GM19193 (cell line): ENCODE measurements around the gene C4orf50.

Experiments
- POLR2A ChIP-seq: IDR thresholded peaks from 4 replicates; pipeline ENCODE4 v1.6.1; 2011; ENCODE audit not compliant: insufficient read depth, insufficient read length; ENCODE audit errors: extremely low read depth

The C4orf50 gene

GRCh38 chr4:6049278-6049677 lies 31.0 kb upstream of the C4orf50 start:
- TF ChIP-seq POLR2A, result no peak

GRCh38 chr4:6048537-6048936 lies 30.3 kb upstream of the C4orf50 start:
- TF ChIP-seq POLR2A, result no peak

DNA sequence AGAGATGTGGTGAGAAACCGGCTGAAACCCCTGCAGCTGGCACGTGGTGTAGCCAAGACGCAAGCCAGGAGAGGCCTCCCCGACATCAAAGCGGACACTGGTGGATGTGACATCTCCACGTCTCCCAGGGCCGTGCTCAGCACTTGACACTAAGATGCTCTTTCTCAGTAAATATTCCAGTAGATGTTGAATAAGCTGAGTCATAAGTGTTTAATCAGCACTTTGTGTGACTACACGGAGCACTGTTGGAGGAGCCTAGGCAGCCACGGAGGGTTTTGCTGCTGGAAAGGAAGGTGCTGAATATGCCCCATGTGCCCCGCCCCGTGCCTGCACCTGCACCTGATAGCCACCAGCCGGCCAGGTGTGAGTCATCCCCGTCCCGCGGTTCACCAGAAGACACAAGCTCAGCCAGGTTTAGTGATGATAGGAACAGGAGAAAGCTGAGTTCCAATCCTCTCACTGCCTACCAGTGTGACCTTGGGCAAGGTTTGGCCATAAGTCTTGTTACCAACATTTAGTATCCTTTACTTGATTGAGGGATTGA lies 29.0 kb upstream of the C4orf50 start:
- no peak for TF ChIP-seq POLR2A

DNA sequence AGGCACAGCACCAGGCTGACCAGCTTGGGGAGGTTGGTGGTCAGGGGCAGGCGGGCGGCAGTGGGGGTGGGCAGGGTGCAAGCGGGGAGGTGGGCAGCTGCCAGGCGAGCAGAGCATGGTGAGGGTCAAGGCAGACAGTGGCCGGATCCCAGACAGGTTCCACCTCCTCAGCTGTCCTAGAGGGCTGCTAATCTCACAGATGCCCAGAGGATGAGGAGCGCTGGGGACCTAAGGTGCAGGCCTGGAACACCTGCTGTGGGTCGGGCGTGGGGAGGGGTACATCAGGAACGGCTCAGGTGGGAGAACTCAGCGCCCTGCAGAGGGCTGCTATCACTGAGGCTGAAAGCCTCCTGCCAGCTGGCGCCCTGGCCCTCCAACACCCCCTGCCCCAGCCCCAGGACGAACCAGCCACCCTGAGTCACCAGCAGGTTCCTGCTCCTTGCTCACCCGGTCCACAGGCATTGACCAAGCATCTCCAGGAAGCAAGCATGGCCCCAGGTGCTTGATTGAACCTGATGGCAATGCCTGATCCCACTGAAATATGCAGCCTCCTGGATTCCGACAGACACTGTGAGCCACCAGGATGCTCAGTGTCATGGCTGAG lies 28.4 kb upstream of the C4orf50 start:
- TF ChIP-seq POLR2A, result no peak

GRCh38 chr4:6044805-6045204 lies 26.6 kb upstream of the C4orf50 start:
- no peak for TF ChIP-seq POLR2A

DNA sequence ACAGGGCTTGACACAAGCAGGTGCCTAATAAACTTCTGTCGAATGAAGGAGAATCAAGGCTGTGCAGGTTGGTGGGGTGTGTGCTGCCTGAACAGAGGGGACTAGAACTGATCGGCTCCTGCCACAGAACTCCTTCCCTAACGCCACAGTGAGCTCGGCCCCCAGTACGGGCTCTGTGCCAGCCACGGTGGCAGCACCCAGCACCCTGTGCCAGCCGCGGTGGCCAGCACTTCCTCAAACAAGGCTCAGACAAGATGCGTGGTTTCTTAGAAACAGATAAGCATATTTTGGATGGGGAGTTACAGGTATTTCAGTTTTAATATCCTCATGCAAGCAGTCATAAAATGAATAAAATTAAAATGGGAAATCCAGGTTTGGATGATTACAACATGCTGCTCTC lies 26.0 kb upstream of the C4orf50 start:
- no peak for TF ChIP-seq POLR2A

GRCh38 chr4:6043843-6044242 lies 25.6 kb upstream of the C4orf50 start:
- TF ChIP-seq POLR2A, result no peak

- TF ChIP-seq POLR2A, result no peak
Observed at GRCh38 chr4:6043188-6043587, 25.0 kb upstream of the C4orf50 start.

DNA sequence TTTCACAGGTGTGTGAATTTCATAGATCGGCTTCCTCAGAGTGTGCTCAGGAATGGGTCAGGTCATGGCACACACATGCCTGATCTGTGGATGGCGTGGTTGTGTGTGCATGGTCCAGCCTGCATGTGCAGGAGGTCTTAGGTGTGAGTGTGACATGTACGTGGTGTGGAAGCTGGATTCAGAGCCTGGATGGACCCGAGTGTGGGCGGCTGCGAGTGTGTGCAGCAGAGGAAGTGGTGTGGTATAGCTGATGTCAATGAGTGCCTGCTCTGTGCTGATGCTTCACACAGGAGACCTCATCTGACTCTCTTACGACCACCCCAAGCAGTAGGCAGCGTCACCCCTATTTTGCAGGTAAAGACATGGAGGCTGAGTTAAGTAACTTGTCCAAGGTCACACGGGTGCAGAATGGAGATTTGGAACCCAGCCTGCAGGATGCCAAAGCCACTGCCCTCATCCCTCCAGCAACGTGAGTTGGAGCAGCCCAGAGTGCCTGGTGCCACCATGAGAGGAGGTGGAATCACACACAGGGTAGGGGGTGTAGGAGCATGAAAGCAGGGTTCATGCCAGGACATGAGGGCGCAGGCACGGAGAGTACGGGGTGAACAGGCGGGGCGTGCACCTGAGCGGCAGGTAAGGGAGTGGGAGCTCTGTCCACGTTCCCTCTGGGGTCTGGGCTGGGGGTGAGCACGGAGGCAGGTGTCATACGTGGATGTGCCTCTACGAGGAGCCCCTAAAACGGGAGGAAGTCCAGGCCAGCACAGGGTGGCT lies 24.2 kb upstream of the C4orf50 start:
- no peak for TF ChIP-seq POLR2A

DNA sequence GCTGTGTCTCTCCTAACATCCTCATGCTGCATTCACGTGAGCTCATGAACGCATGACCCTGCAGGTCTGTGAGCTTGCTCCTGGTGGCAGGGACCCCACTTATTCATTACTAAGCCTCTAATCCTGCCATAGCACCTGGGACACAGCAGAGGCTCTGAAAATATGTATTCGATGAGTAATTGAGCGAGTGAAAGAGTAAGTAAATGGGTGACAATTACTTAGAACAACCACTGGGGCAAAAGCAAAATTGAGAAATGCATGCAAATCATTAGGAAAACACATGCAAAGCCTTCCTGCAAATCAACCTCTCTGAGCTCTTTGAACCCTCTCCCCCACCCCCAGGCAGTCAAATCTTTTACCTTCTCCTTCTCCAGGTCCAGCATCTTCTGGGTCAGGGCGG lies 23.6 kb upstream of the C4orf50 start:
- TF ChIP-seq POLR2A, result no peak

DNA sequence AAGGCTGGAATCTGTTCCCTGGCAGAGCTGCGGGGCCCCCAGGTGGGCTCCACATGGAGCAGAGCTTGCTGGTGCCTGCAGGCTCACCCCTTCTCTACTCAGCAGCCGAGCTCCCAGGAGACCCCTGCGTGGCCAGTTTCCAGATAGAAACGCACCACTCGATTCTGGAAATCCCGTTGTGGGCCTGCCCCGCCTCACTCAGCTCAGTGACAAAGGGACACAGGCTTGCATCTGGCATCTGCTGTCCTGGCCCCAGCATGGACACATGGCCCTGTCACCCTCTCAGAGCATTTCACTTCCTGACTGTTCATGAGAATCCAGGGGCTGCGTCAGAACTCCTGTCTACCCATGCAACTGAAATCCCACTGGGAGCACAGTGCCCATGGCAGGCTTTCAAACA lies 20.5 kb upstream of the C4orf50 start:
- TF ChIP-seq POLR2A, result no peak

- no peak for TF ChIP-seq POLR2A
Observed at GRCh38 chr4:6035786-6036185, 17.6 kb upstream of the C4orf50 start.

DNA sequence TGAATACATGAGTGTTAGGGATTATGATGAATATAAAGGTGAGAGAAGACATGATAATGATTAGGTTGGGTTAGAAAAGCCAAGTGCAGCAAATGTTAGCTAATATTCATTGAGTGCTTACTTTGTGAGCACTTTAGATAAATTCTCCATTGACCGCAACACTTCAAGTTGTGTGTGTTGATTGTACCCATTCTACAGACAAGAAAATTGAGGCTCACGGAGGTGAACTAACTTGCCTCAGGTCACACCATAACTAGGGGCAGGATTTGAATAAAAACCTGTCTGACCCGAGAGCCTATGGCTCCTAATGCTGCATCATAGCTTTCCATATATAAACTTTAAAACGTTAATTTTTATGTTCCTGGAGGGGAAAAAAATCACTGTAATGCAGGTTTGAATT lies 15.2 kb upstream of the C4orf50 start:
- no peak for TF ChIP-seq POLR2A

GRCh38 chr4:6032249-6033244 lies 14.3 kb upstream of the C4orf50 start:
- no peak for TF ChIP-seq POLR2A

GRCh38 chr4:6031846-6032245 lies 13.6 kb upstream of the C4orf50 start:
- no peak for TF ChIP-seq POLR2A

GRCh38 chr4:6030679-6031078 lies 12.4 kb upstream of the C4orf50 start:
- TF ChIP-seq POLR2A, result no peak

GRCh38 chr4:6029254-6029653 lies 11.0 kb upstream of the C4orf50 start:
- no peak for TF ChIP-seq POLR2A
